GM12874 (cell line): ENCODE measurements around the gene SPECC1.

ENCODE experiments used
- TF ChIP-seq, protein P1 (sequence below): IDR thresholded peaks from 2 replicates; pipeline ENCODE4 v1.5.1; 2011; ENCODE audit warnings: low read depth, mild to moderate bottlenecking, control low read depth, low read length, moderate library complexity; ENCODE audit not compliant: insufficient read depth

SPECC1 gene

GRCh38 chr17:20228410-20228809 is 219.3 kb downstream of the SPECC1 start:
- TF ChIP-seq, protein P1, sequence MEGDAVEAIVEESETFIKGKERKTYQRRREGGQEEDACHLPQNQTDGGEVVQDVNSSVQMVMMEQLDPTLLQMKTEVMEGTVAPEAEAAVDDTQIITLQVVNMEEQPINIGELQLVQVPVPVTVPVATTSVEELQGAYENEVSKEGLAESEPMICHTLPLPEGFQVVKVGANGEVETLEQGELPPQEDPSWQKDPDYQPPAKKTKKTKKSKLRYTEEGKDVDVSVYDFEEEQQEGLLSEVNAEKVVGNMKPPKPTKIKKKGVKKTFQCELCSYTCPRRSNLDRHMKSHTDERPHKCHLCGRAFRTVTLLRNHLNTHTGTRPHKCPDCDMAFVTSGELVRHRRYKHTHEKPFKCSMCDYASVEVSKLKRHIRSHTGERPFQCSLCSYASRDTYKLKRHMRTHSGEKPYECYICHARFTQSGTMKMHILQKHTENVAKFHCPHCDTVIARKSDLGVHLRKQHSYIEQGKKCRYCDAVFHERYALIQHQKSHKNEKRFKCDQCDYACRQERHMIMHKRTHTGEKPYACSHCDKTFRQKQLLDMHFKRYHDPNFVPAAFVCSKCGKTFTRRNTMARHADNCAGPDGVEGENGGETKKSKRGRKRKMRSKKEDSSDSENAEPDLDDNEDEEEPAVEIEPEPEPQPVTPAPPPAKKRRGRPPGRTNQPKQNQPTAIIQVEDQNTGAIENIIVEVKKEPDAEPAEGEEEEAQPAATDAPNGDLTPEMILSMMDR: no peak

DNA sequence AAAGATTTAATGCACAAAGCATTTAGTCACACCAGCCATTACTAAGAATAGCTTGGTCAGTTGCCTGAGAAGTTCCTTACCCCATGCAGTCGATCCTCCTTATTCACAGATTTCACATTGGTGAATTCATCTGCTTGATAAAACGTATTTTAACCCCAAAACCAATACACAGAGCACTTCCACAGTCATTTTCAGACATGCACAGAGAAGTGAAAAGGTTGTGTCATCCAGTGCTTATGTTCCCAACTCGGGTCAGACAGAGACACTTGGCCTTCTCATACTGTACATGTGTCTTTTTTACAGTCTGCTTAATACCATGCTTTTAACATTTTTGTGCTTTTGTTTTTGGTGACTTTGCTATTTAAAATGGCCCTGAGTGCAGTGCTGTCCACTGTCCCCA is 219.7 kb downstream of the SPECC1 start:
- TF ChIP-seq, protein P1: no peak

GRCh38 chr17:20230924-20231323 is 221.8 kb downstream of the SPECC1 start:
- TF ChIP-seq, protein P1: no peak

GRCh38 chr17:20232611-20233010 is 223.5 kb downstream of the SPECC1 start:
- TF ChIP-seq, protein P1: no peak

DNA sequence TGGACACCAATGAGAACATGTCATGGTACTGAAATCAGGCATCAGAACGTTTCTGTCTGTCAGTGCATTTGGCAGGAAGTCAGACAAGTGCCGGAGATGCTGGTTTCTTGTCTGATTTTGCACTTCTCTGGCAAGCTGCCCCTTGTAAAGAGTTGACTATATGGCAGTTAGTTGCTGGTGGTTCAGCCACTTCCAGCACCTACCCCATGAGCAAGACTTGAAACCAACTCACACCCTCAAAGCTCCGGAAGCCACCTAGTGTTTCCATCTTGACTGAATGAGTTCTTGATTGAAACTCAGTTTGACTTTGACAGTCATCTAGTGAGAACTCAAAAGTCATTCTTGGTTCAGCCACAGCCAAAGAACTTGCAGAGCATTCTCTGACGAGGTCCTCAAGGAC is 225.1 kb downstream of the SPECC1 start:
- TF ChIP-seq, protein P1: no peak

- TF ChIP-seq, protein P1: no peak
These were observed 226.6 kb downstream of the SPECC1 start for GRCh38 chr17:20235747-20236146.

- TF ChIP-seq, protein P1: no peak
These were observed 227.5 kb downstream of the SPECC1 start for GRCh38 chr17:20236578-20237227.
